Smooth muscle cell (in vitro differentiated cells): ENCODE measurements around the gene WFIKKN1. TPM values are rescaled to one million over a fixed set of nuclear protein-coding genes. Genes with fewer than 3 reads are reported as not detected.

Experiments
- DNase-seq: peaks from one replicate; lab custom pipeline; 2025; ENCODE audit not compliant: unreplicated experiment; lab: John Stamatoyannopoulos, UW
- H2AFZ ChIP-seq: fragments of 200-600 bp; sonication (generic); 2 replicates; pipeline ENCODE4 v1.6.0; 2016; ENCODE audit warnings: antibody characterized with exemption, low read depth, mild to moderate bottlenecking
- H3F3A ChIP-seq: fragments of 200-600 bp; sonication (generic); 2 replicates; pipeline ENCODE4 v1.6.0; 2017; ENCODE audit warnings: antibody characterized with exemption, low read depth
- H3K27ac ChIP-seq: fragments of 200-600 bp; sonication (generic); 2 replicates; pipeline ENCODE4 v1.5.1; 2016; ENCODE audit warnings: low read depth, mild to moderate bottlenecking
- H3K27me3 ChIP-seq: fragments of 200-600 bp; sonication (generic); 2 replicates; pipeline ENCODE4 v1.6.1; 2016; ENCODE audit warnings: low read depth, mild to moderate bottlenecking
- H3K36me3 ChIP-seq: fragments of 200-600 bp; sonication (generic); 2 replicates; pipeline ENCODE4 v1.5.1; 2016; ENCODE audit warnings: low read depth
- H3K4me1 ChIP-seq: fragments of 200-600 bp; sonication (generic); 2 replicates; pipeline ENCODE4 v1.5.1; 2016; ENCODE audit warnings: low read depth
- H3K4me2 ChIP-seq: fragments of 200-600 bp; sonication (generic); 2 replicates; pipeline ENCODE4 v1.6.0; 2016; ENCODE audit warnings: mild to moderate bottlenecking
- H3K4me3 ChIP-seq: fragments of 200-600 bp; sonication (generic); 2 replicates; pipeline ENCODE4 v1.5.1; 2016; ENCODE audit warnings: mild to moderate bottlenecking
- H3K79me2 ChIP-seq: fragments of 200-600 bp; sonication (generic); 2 replicates; pipeline ENCODE4 v1.6.0; 2016; ENCODE audit warnings: low read depth, mild to moderate bottlenecking
- H3K9ac ChIP-seq: fragments of 200-600 bp; sonication (generic); 2 replicates; pipeline ENCODE4 v1.6.0; 2016; ENCODE audit warnings: low read depth
- H3K9me3 ChIP-seq: fragments of 200-600 bp; sonication (generic); replicated peaks from 2 replicates; pipeline ENCODE4 v1.5.1; 2016; ENCODE audit warnings: low read depth
- H4K20me1 ChIP-seq: fragments of 200-600 bp; sonication (generic); 2 replicates; pipeline ENCODE4 v1.6.0; 2016; ENCODE audit warnings: low read depth
- WGBS: methylation state at CpG from one replicate; pipeline ENCODE4 v1.1.7; 2016; ENCODE audit warnings: low lambda C conversion rate; 5-methylcytosine and 5-hydroxymethylcytosine counted together
- polyA plus RNA-seq: library from polyadenylated mRNA; unstranded; fragments of >200 nt; fragmentation: Nextera tagmentation; extraction: Ambion mirVana; gene quantifications from 2 replicates; pipeline ENCODE4 v1.2.1, GENCODE V29; 2016
- total RNA-seq: library from RNA; depleted of rRNA; stranded (reverse); fragments of >200 nt; gene quantifications from 2 replicates; pipeline ENCODE4 v1.2.3, GENCODE V29; 2014
- TF ChIP-seq, protein P1 (sequence below): fragments of 200-600 bp; sonication (generic); IDR thresholded peaks from 2 replicates; pipeline ENCODE4 v1.5.1; 2017; ENCODE audit warnings: borderline replicate concordance, mild to moderate bottlenecking, antibody characterized with exemption; ENCODE audit not compliant: insufficient read depth, poor library complexity, severe bottlenecking

WFIKKN1 gene
- total and polyA plus RNA-seq, 2 experiments from 2014 or later: 0.77 TPM; not detected in 1

DNA sequence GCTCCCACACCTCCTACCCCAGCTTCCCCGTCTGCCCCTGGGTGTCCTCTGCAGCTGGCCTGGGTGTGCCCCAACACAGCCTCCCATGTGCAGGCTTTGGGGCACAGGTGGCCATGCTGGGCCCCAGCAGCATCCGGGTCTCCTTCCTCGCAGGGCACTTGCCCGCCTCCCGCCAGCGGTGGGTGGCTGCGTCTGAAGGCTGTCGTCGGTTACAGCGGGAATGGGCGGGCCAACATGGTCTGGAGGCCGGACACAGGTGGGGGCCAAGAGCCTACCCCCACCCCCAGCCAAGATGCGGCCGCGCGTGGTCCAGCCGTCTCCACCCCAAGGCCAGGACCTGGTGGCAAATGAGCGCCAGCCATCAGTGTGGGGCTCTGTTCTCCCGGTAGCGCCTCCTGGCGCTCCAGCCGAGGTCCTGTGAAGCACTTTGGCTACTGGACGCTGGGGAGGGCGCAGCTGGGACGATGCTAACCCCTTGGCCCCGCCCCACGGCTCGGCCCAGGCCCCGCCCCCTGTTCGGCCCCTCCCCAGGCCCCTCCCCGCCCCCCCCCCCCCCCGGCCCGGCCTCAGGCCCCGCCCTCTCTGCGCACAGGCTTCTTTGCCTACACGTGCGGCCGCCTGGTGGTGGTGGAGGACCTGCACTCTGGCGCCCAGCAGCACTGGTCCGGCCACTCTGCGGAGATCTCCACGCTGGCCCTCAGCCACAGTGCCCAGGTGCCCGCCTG, 29.8 kb downstream of the WFIKKN1 start:
- DNase-seq: peak; percentile 64

DNA sequence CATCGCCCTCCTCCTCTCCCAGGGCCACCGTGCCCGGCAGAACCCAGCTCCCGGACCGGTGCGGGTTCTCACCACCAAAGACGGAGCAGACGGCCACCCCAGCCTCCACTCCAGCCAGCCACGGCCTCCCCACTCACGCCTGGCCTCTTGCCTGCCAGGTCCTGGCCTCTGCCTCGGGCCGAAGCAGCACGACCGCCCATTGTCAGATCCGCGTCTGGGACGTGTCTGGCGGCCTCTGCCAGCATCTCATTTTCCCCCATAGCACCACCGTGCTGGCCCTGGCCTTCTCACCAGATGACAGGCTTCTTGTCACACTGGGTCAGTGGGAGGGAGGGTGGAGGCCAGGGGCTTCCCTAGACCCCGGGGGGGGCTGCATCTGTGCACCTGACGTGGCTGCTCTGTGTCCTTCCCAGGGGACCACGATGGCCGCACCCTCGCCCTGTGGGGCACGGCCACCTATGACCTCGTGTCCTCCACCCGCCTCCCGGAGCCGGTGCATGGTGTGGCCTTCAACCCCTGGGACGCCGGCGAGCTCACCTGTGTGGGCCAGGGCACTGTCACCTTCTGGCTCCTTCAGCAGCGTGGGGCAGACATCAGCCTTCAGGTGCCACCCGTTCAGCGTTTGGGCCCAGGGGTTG, 30.5 kb downstream of the WFIKKN1 start:
- Histone ChIP-seq H3K27ac (no peak overlapping the region), H3K9me3 (no peaks in the 10 kb centered on the region), H3K4me1 (peaks cover 3% of the 10 kb centered on the region), H3K4me3 (no peak overlapping the region), H4K20me1 (no peaks in the 10 kb centered on the region), H3K27me3 (no peaks in the 10 kb centered on the region), H3K9ac (no peak overlapping the region), H2AFZ (no peak overlapping the region), H3F3A (no peaks in the 10 kb centered on the region), H3K4me2 (no peak overlapping the region), H3K79me2 (no peaks in the 10 kb centered on the region), H3K36me3 (no peaks in the 10 kb centered on the region)
- TF ChIP-seq, protein P1, sequence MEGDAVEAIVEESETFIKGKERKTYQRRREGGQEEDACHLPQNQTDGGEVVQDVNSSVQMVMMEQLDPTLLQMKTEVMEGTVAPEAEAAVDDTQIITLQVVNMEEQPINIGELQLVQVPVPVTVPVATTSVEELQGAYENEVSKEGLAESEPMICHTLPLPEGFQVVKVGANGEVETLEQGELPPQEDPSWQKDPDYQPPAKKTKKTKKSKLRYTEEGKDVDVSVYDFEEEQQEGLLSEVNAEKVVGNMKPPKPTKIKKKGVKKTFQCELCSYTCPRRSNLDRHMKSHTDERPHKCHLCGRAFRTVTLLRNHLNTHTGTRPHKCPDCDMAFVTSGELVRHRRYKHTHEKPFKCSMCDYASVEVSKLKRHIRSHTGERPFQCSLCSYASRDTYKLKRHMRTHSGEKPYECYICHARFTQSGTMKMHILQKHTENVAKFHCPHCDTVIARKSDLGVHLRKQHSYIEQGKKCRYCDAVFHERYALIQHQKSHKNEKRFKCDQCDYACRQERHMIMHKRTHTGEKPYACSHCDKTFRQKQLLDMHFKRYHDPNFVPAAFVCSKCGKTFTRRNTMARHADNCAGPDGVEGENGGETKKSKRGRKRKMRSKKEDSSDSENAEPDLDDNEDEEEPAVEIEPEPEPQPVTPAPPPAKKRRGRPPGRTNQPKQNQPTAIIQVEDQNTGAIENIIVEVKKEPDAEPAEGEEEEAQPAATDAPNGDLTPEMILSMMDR: no peak
- 69% methylated on average over 34 of the region's 35 CpGs for WGBS
- DNase-seq: no peak

More for the DNA sequence above, 29.8 kb downstream of the WFIKKN1 start:
- Histone ChIP-seq H3K4me1 (peaks cover 3% of the 10 kb centered on the region), H3K4me2 (peak overlapping the region; percentile 51), H2AFZ (no peak overlapping the region), H3K36me3 (no peaks in the 10 kb centered on the region), H3K27ac (no peak overlapping the region), H3K4me3 (no peak overlapping the region), H3F3A (no peaks in the 10 kb centered on the region), H4K20me1 (no peaks in the 10 kb centered on the region), H3K27me3 (no peaks in the 10 kb centered on the region), H3K9me3 (no peaks in the 10 kb centered on the region), H3K9ac (no peak overlapping the region), H3K79me2 (no peaks in the 10 kb centered on the region)
- TF ChIP-seq, protein P1: peak; percentile 46
- WGBS: 37% methylated on average over 26 of the region's 43 CpGs

DNA sequence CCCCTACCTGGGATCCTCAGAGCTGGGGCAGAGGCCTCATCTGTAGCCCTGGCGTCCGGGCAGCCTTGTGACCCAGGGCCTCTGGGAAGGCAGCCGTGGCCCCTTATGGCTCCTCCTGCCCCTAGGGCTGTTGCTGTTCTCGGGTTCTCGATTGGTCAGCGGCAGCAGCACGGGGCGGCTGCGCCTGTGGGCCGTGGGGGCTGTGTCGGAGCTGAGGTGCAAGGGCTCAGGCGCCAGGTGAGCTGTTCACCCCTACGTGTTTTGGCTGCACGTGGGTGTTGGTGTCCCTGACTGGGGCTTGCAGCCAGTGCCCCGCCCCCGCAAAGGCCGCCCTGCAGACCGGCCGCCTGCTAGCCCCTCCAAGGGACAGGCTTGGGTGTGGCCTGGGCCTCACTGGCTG, 31.3 kb downstream of the WFIKKN1 start:
- Histone ChIP-seq H3K79me2 (no peaks in the 10 kb centered on the region), H3K4me1 (peaks cover 3% of the 10 kb centered on the region), H3F3A (no peaks in the 10 kb centered on the region), H3K27ac (no peak overlapping the region), H3K36me3 (no peaks in the 10 kb centered on the region), H3K9ac (no peak overlapping the region), H2AFZ (no peak overlapping the region), H4K20me1 (no peaks in the 10 kb centered on the region), H3K27me3 (no peaks in the 10 kb centered on the region), H3K4me2 (no peak overlapping the region), H3K4me3 (no peak overlapping the region), H3K9me3 (no peaks in the 10 kb centered on the region)
- whole genome bisulfite sequencing: 98% methylated on average over 19 of the region's 19 CpGs
- no peak for DNase-seq
- TF ChIP-seq, protein P1: no peak

DNA sequence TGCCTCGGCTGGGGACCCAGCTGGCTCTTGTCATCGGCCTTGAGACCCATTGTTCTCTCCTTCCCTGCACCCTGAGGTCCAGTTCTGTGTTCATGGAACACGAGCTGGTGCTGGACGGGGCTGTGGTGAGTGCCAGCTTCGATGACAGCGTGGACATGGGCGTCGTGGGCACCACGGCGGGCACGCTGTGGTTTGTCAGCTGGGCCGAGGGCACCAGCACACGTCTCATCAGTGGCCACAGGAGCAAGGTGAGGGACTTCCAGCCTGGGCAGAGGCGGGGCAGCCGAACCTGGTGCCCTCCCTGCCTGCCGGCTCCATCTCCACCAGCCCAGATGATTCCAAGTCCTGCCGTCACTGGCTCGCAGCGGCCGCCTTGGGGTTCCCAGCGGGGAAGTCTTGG, 31.8 kb downstream of the WFIKKN1 start:
- no peak overlapping the region for H2AFZ ChIP-seq
- no peaks in the 10 kb centered on the region for H3K79me2 ChIP-seq
- H3K9ac ChIP-seq: no peak overlapping the region
- H3K4me3 ChIP-seq: no peak overlapping the region
- no peaks in the 10 kb centered on the region for H4K20me1 ChIP-seq
- H3K9me3 ChIP-seq: no peaks in the 10 kb centered on the region
- TF ChIP-seq, protein P1: no peak
- no peaks in the 10 kb centered on the region for H3F3A ChIP-seq
- WGBS: 98% methylated on average over 21 of the region's 21 CpGs
- no peak overlapping the region for H3K4me2 ChIP-seq
- no peak overlapping the region for H3K27ac ChIP-seq
- H3K27me3 ChIP-seq: no peaks in the 10 kb centered on the region
- peaks cover 3% of the 10 kb centered on the region for H3K4me1 ChIP-seq
- no peak for DNase-seq
- H3K36me3 ChIP-seq: no peaks in the 10 kb centered on the region
